Activated T-helper 17 cell treated with anti-CD3 and anti-CD28 coated beads, Interleukin-2, amount 50 U/mL, for 72 hours (primary cell): ENCODE results near the gene ISYNA1. TPM values are rescaled to one million over a fixed set of nuclear protein-coding genes. Genes with fewer than 3 reads are reported as not detected.
A peak's percentile ranks its signal among the peaks of the same experiment; 100 is the strongest.

ENCODE experiments used
- ATAC-seq: fragments of 150-1000 bp; cut with Tn5 transposase; replicated peaks from 2 replicates; pipeline ENCODE4 v1.10.0; 2021; ENCODE audit warnings: mild to moderate bottlenecking, moderate library complexity
- H3K27ac Mint-ChIP-seq: one replicate; pipeline ENCODE4 v1.8.0; 2022; ENCODE audit warnings: mixed read lengths
- H3K27me3 Mint-ChIP-seq: one replicate; pipeline ENCODE4 v1.8.0; 2022; ENCODE audit warnings: mixed read lengths
- H3K36me3 Mint-ChIP-seq: one replicate; pipeline ENCODE4 v1.8.0; 2022; ENCODE audit warnings: low read depth, mild to moderate bottlenecking, mixed read lengths
- H3K4me1 Mint-ChIP-seq: one replicate; pipeline ENCODE4 v1.8.0; 2022; ENCODE audit warnings: mixed read lengths
- H3K4me3 Mint-ChIP-seq: one replicate; pipeline ENCODE4 v1.8.0; 2022; ENCODE audit warnings: mild to moderate bottlenecking, mixed read lengths
- H3K9me3 Mint-ChIP-seq: one replicate; pipeline ENCODE4 v1.8.0; 2022; ENCODE audit warnings: mixed read lengths
- total RNA-seq, 2 donors: library from RNA; stranded (reverse); gene quantifications; one replicate each; pipeline ENCODE4 v1.2.3, GENCODE V29; 2022

ISYNA1 gene
- total RNA-seq, 2 donors from 2014 or later = 15.9 to 22.0 TPM

- peak overlapping the region; percentile 86 for H3K27ac Mint-ChIP-seq
- H3K36me3 Mint-ChIP-seq = peaks cover 49% of the 10 kb centered on the region
- no peaks in the 10 kb centered on the region for H3K27me3 Mint-ChIP-seq
- ATAC-seq = no peak
- peaks cover 5% of the 10 kb centered on the region for H3K9me3 Mint-ChIP-seq
- peak overlapping the region; percentile 51 for H3K4me3 Mint-ChIP-seq
- peaks cover 8% of the 10 kb centered on the region for H3K4me1 Mint-ChIP-seq
These were observed 5.0 kb upstream of the ISYNA1 start for GRCh38 chr19:18442941-18443340.

GRCh38 chr19:18441804-18442788, 4.2 kb upstream of the ISYNA1 start:
- Mint-ChIP-seq H3K9me3 (peaks cover 5% of the 10 kb centered on the region), H3K36me3 (peaks cover 41% of the 10 kb centered on the region), H3K27me3 (no peaks in the 10 kb centered on the region), H3K27ac (peak overlapping the region; percentile 86), H3K4me3 (peak overlapping the region; percentile 51), H3K4me1 (peaks cover 8% of the 10 kb centered on the region)
- peak; percentile 20 for ATAC-seq

- no peak overlapping the region for H3K27ac Mint-ChIP-seq
- no peaks in the 10 kb centered on the region for H3K27me3 Mint-ChIP-seq
- H3K4me3 Mint-ChIP-seq = no peak overlapping the region
- peaks cover 31% of the 10 kb centered on the region for H3K36me3 Mint-ChIP-seq
- no peak for ATAC-seq
- peaks cover 8% of the 10 kb centered on the region for H3K4me1 Mint-ChIP-seq
- H3K9me3 Mint-ChIP-seq = peaks cover 5% of the 10 kb centered on the region
These were observed 3.2 kb upstream of the ISYNA1 start for GRCh38 chr19:18440936-18441803.

GRCh38 chr19:18440415-18440877, 2.5 kb upstream of the ISYNA1 start:
- peaks cover 5% of the 10 kb centered on the region for H3K9me3 Mint-ChIP-seq
- peak; percentile 39 for ATAC-seq
- no peak overlapping the region for H3K27ac Mint-ChIP-seq
- peaks cover 31% of the 10 kb centered on the region for H3K36me3 Mint-ChIP-seq
- peaks cover 8% of the 10 kb centered on the region for H3K4me1 Mint-ChIP-seq
- H3K4me3 Mint-ChIP-seq = no peak overlapping the region
- no peaks in the 10 kb centered on the region for H3K27me3 Mint-ChIP-seq

GRCh38 chr19:18439910-18440237, 1.9 kb upstream of the ISYNA1 start:
- Mint-ChIP-seq H3K27ac (no peak overlapping the region), H3K9me3 (peaks cover 5% of the 10 kb centered on the region), H3K4me3 (peak overlapping the region; percentile 4), H3K36me3 (peaks cover 30% of the 10 kb centered on the region), H3K27me3 (no peaks in the 10 kb centered on the region), H3K4me1 (peaks cover 8% of the 10 kb centered on the region)
- ATAC-seq = no peak

- H3K36me3 Mint-ChIP-seq = peaks cover 30% of the 10 kb centered on the region
- peaks cover 8% of the 10 kb centered on the region for H3K4me1 Mint-ChIP-seq
- no peak for ATAC-seq
- peaks cover 5% of the 10 kb centered on the region for H3K9me3 Mint-ChIP-seq
- H3K27me3 Mint-ChIP-seq = no peaks in the 10 kb centered on the region
- no peak overlapping the region for H3K27ac Mint-ChIP-seq
- H3K4me3 Mint-ChIP-seq = peak overlapping the region; percentile 4
These were observed 1.3 kb upstream of the ISYNA1 start for GRCh38 chr19:18439025-18439909.

GRCh38 chr19:18438331-18439024, 545 bp upstream of the ISYNA1 start:
- Mint-ChIP-seq H3K36me3 (peaks cover 26% of the 10 kb centered on the region), H3K27ac (no peak overlapping the region), H3K9me3 (peaks cover 5% of the 10 kb centered on the region), H3K4me1 (peaks cover 8% of the 10 kb centered on the region), H3K27me3 (no peaks in the 10 kb centered on the region), H3K4me3 (no peak overlapping the region)
- ATAC-seq = no peak

GRCh38 chr19:18436671-18437490, 1.1 kb downstream of the ISYNA1 start:
- Mint-ChIP-seq H3K9me3 (no peaks in the 10 kb centered on the region), H3K36me3 (peaks cover 18% of the 10 kb centered on the region), H3K27ac (no peak overlapping the region), H3K27me3 (no peaks in the 10 kb centered on the region), H3K4me3 (peak overlapping the region; percentile 65), H3K4me1 (no peaks in the 10 kb centered on the region)
- ATAC-seq = peak; percentile 51

- no peak overlapping the region for H3K27ac Mint-ChIP-seq
- peak overlapping the region; percentile 65 for H3K4me3 Mint-ChIP-seq
- no peak for ATAC-seq
- H3K4me1 Mint-ChIP-seq = no peaks in the 10 kb centered on the region
- H3K36me3 Mint-ChIP-seq = peaks cover 20% of the 10 kb centered on the region
- no peaks in the 10 kb centered on the region for H3K9me3 Mint-ChIP-seq
- H3K27me3 Mint-ChIP-seq = no peaks in the 10 kb centered on the region
These were observed 1.9 kb downstream of the ISYNA1 start for GRCh38 chr19:18435842-18436670.

GRCh38 chr19:18435178-18435841, 2.6 kb downstream of the ISYNA1 start:
- ATAC-seq = no peak
- peaks cover 20% of the 10 kb centered on the region for H3K36me3 Mint-ChIP-seq
- H3K4me1 Mint-ChIP-seq = no peaks in the 10 kb centered on the region
- no peak overlapping the region for H3K27ac Mint-ChIP-seq
- H3K27me3 Mint-ChIP-seq = no peaks in the 10 kb centered on the region
- no peak overlapping the region for H3K4me3 Mint-ChIP-seq
- no peaks in the 10 kb centered on the region for H3K9me3 Mint-ChIP-seq

GRCh38 chr19:18434411-18435175, 3.3 kb downstream of the ISYNA1 start:
- ATAC-seq = no peak
- Mint-ChIP-seq H3K4me3 (peak overlapping the region; percentile 59), H3K9me3 (no peaks in the 10 kb centered on the region), H3K27ac (no peak overlapping the region), H3K27me3 (no peaks in the 10 kb centered on the region), H3K4me1 (no peaks in the 10 kb centered on the region), H3K36me3 (peaks cover 20% of the 10 kb centered on the region)
